Keratinocyte (primary cell): Measurements from ENCODE around the gene PABPC3. TPM values are rescaled to one million over a fixed set of nuclear protein-coding genes. Genes with fewer than 3 reads are reported as not detected.

ENCODE experiments used
- DNase-seq: peaks from one replicate; pipeline ENCODE4 v3.0.0-alpha.2; 2011; ENCODE audit warnings: low read depth, missing footprints, low spot score
- FAIRE-seq: peaks from 2 replicates; lab custom pipeline; 2011; peaks lifted over from hg19 to GRCh38; lab: Jason Lieb, UNC
- H2AFZ ChIP-seq: 2 replicates; pipeline ENCODE4 v1.6.0; 2012; ENCODE audit warnings: low read length, control low read depth, inconsistent platforms; ENCODE audit not compliant: control insufficient read depth
- H3K27ac ChIP-seq: 2 replicates; pipeline ENCODE4 v1.5.1; 2011; ENCODE audit warnings: low read length; ENCODE audit not compliant: control insufficient read depth, insufficient read depth
- H3K27me3 ChIP-seq: 3 replicates; pipeline ENCODE4 v1.6.0; 2011; ENCODE audit warnings: low read length; ENCODE audit not compliant: control insufficient read depth, insufficient read depth; ENCODE audit errors: extremely low read depth
- H3K36me3 ChIP-seq, 2 experiments: 2 replicates in 1 of 2; 3 replicates in 1 of 2; pipeline ENCODE4 v1.5.1; 2011; ENCODE audit warnings: low read length in 2 of 2, mild to moderate bottlenecking in 1 of 2; ENCODE audit not compliant: control insufficient read depth in 2 of 2, insufficient read depth in 2 of 2; ENCODE audit errors: extremely low read depth in 1 of 2
- H3K4me1 ChIP-seq: 3 replicates; pipeline ENCODE4 v1.5.1; 2011; ENCODE audit warnings: low read length; ENCODE audit not compliant: control insufficient read depth, insufficient read depth; ENCODE audit errors: extremely low read depth
- H3K4me2 ChIP-seq: 3 replicates; pipeline ENCODE4 v1.6.0; 2011; ENCODE audit warnings: low read depth, low read length; ENCODE audit not compliant: control insufficient read depth, insufficient read depth; ENCODE audit errors: extremely low read depth
- H3K4me3 ChIP-seq, 3 experiments: fragments of 200-600 bp in 1 of 3; sonication (generic) in 1 of 3; 2 replicates in 2 of 3; 3 replicates in 1 of 3; pipeline ENCODE4 v1.5.1; 2011 to 2016; ENCODE audit warnings: low read length in 3 of 3, mild to moderate bottlenecking in 3 of 3, control low read depth in 2 of 3, inconsistent platforms in 1 of 3, low read depth in 1 of 3, mixed read lengths in 1 of 3, mixed run types in 1 of 3, moderate library complexity in 1 of 3; ENCODE audit not compliant: control insufficient read depth in 2 of 3, insufficient read depth in 2 of 3; ENCODE audit errors: extremely low read depth in 1 of 3
- H3K79me2 ChIP-seq: 2 replicates; pipeline ENCODE4 v1.6.0; 2012; ENCODE audit warnings: low read length; ENCODE audit not compliant: control insufficient read depth, insufficient read depth
- H3K9ac ChIP-seq: 3 replicates; pipeline ENCODE4 v1.6.0; 2011; ENCODE audit warnings: low read length; ENCODE audit not compliant: control insufficient read depth, insufficient read depth; ENCODE audit errors: extremely low read depth
- H3K9me1 ChIP-seq: 3 replicates; pipeline ENCODE4 v1.6.0; 2011; ENCODE audit warnings: low read length; ENCODE audit not compliant: control insufficient read depth, insufficient read depth; ENCODE audit errors: extremely low read depth
- H3K9me3 ChIP-seq: 2 replicates; pipeline ENCODE4 v1.5.1; 2012; ENCODE audit warnings: low read depth, low read length; ENCODE audit not compliant: control insufficient read depth
- H4K20me1 ChIP-seq: 3 replicates; pipeline ENCODE4 v1.6.0; 2011; ENCODE audit warnings: low read length; ENCODE audit not compliant: control insufficient read depth, insufficient read depth; ENCODE audit errors: extremely low read depth
- CTCF ChIP-seq, 3 experiments: IDR thresholded peaks in 1 of 3; conservative IDR thresholded peaks in 1 of 3; optimal IDR thresholded peaks in 1 of 3; 2 replicates in 2 of 3; 3 replicates in 1 of 3; pipeline versions ENCODE3 to v1.5.1; 2011; ENCODE audit warnings: low read length in 3 of 3, mild to moderate bottlenecking in 3 of 3, moderate library complexity in 2 of 3, control low read depth in 1 of 3, inconsistent platforms in 1 of 3; ENCODE audit not compliant: insufficient read depth in 2 of 3; ENCODE audit errors: extremely low read depth in 1 of 3
- EZH2 ChIP-seq: IDR thresholded peaks from one replicate; pipeline ENCODE4 v1.6.1; 2012; ENCODE audit warnings: inconsistent platforms, mild to moderate bottlenecking, low read length, moderate library complexity
- dilution Hi-C: fragments of 300-500 bp; cut with MboI; formaldehyde crosslinking; loops from one replicate; pipeline ENCODE4 v1.7.0; 2020; ENCODE audit warnings: low sequenced_read_pairs; ENCODE audit not compliant: extremely low pct_ligation_motif_present
- polyA plus RNA-seq, 5 experiments: library from polyadenylated mRNA; depleted of rRNA in 3 of 5; stranded (reverse) in 3 of 5; stranded (forward) in 1 of 5; unstranded in 1 of 5; fragments of >200 nt; gene quantifications; 1 replicate in 1 of 5; 2 replicates in 3 of 5; 3 replicates in 1 of 5; pipeline versions ENCODE4 v1.2.1 to v1.2.3, GENCODE V29; 2011 to 2012; ENCODE audit warnings: missing spikeins in 2 of 5, low read depth in 1 of 5, low replicate concordance in 1 of 5

PABPC3 gene
- polyA plus RNA-seq, 1 donor (not counting 4 experiments of a cell fraction or from before 2014, with no cell fraction given): 0.31 TPM

DNA sequence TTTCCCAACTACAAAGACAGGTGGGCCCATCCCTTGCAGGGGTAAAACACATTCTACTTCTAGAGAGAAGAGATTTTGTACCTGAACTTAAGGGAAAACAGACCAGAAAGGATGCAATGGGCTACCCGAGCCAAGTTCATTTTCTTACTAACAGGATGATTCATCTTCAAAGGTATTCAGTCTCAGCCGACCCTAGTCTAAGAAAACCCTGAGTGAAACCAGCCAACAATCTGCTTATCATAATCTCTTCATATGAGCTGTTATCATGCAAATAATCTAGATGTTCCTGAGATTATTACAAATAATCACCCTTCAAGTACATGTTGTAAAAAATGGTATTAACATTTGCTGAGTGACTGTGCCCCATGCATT is 15.6 kb downstream of the PABPC3 start:
- Histone ChIP-seq H3K27me3 (no peaks in the 10 kb centered on the region), H3K36me3 (no peaks in the 10 kb centered on the region), H2AFZ (no peak overlapping the region), H3K9me3 (no peaks in the 10 kb centered on the region), H3K9ac (peak overlapping the region; percentile 24), H3K4me3 (no peak overlapping the region), H3K79me2 (no peaks in the 10 kb centered on the region), H3K27ac (peak overlapping the region; percentile 34), H4K20me1 (no peaks in the 10 kb centered on the region), H3K4me2 (peak overlapping the region; percentile 53), H3K4me1 (peaks cover 15% of the 10 kb centered on the region), H3K9me1 (no peaks in the 10 kb centered on the region)
- DNase-seq (no peak), FAIRE-seq (no peak)
- dilution Hi-C loops: no loop called here
- TF ChIP-seq CTCF (optimal IDR thresholded peaks at IDR 0.05 in 1 of 3, IDR thresholded peaks at IDR 0.05 in 1 of 3, conservative IDR thresholded peaks at IDR 0.05 in 1 of 3; ENCODE audit: extremely low read depth in 1 of 3, insufficient read depth in 2 of 3, low read length in 3 of 3): no peak
- no peak for TF ChIP-seq EZH2

DNA sequence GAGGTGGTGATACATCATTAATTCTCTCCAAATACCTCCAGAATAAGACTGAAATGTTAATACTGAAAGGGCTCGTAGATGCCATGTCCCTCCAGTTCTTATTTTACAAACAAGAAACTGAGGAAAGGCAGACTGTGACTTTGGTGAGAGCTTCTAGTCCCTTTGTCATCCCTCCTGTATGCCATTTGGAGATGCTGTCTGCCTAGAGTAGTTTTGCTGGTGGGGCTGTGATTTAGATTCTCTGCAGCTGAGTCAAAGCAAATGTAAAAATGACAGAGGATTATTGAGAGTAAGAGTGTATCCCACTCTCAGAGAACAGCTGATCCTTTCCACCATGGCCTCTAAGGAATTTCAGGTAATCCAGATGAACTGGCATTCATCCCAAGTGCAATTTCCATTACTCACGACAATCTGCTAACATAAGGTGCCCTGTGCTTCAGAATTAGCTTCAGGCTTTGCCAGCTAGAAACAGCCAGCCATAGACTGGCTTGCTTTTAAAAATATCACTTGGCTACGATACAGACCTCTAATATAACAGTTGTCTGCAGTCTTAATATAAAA is 16.8 kb downstream of the PABPC3 start:
- H3K4me3 ChIP-seq: no peak overlapping the region
- no peak overlapping the region for H3K27ac ChIP-seq
- H3K9ac ChIP-seq: no peak overlapping the region
- H4K20me1 ChIP-seq: no peaks in the 10 kb centered on the region
- no peaks in the 10 kb centered on the region for H3K79me2 ChIP-seq
- DNase-seq (no peak), FAIRE-seq (no peak)
- no peak overlapping the region for H3K4me2 ChIP-seq
- no peaks in the 10 kb centered on the region for H3K36me3 ChIP-seq
- dilution Hi-C loops: no loop called here
- H3K9me1 ChIP-seq: no peaks in the 10 kb centered on the region
- no peak overlapping the region for H2AFZ ChIP-seq
- TF ChIP-seq EZH2 (no peak), CTCF (optimal IDR thresholded peaks at IDR 0.05 in 1 of 3, IDR thresholded peaks at IDR 0.05 in 1 of 3, conservative IDR thresholded peaks at IDR 0.05 in 1 of 3; ENCODE audit: extremely low read depth in 1 of 3, insufficient read depth in 2 of 3, low read length in 3 of 3) (no peak)
- no peaks in the 10 kb centered on the region for H3K27me3 ChIP-seq
- no peaks in the 10 kb centered on the region for H3K9me3 ChIP-seq
- H3K4me1 ChIP-seq: peaks cover 15% of the 10 kb centered on the region
